Neuronal stem cell (in vitro differentiated cells): Measurements from ENCODE around the gene GSE1.

Experiments
- DNase-seq: peaks from one replicate; pipeline ENCODE4 v3.0.0-alpha.2; 2013; ENCODE audit warnings: low spot score
- H2AFZ ChIP-seq: one replicate; pipeline ENCODE4 v1.6.1; 2013; ENCODE audit warnings: mild to moderate bottlenecking, low read length, inconsistent platforms
- H2AK5ac ChIP-seq: 2 replicates; pipeline ENCODE4 v1.6.1; 2013; ENCODE audit warnings: low read depth, mild to moderate bottlenecking, inconsistent platforms, low read length, moderate library complexity, mixed read lengths
- H2BK120ac ChIP-seq: 2 replicates; pipeline ENCODE4 v1.6.1; 2013; ENCODE audit warnings: low read depth, mild to moderate bottlenecking, inconsistent platforms, low read length, moderate library complexity, mixed read lengths
- H2BK12ac ChIP-seq: one replicate; pipeline ENCODE4 v1.6.1; 2013; ENCODE audit warnings: low read length, inconsistent platforms
- H2BK15ac ChIP-seq: 2 replicates; pipeline ENCODE4 v1.6.1; 2013; ENCODE audit warnings: mild to moderate bottlenecking, low read length, inconsistent platforms, mixed read lengths
- H2BK5ac ChIP-seq: one replicate; pipeline ENCODE4 v1.6.1; 2013; ENCODE audit warnings: inconsistent platforms, mild to moderate bottlenecking, low read length, moderate library complexity
- H3K14ac ChIP-seq: one replicate; pipeline ENCODE4 v1.6.1; 2013; ENCODE audit warnings: low read length, inconsistent platforms
- H3K18ac ChIP-seq: 2 replicates; pipeline ENCODE4 v1.6.1; 2013; ENCODE audit warnings: low read length, inconsistent platforms
- H3K23ac ChIP-seq: 2 replicates; pipeline ENCODE4 v1.6.1; 2013; ENCODE audit warnings: low read depth, mild to moderate bottlenecking, mixed read lengths, low read length, inconsistent platforms; ENCODE audit not compliant: poor library complexity
- H3K27ac ChIP-seq: replicated peaks from 3 replicates; pipeline ENCODE4 v1.5.1; 2013; ENCODE audit warnings: low read length, inconsistent platforms
- H3K27me3 ChIP-seq, 3 experiments: 2 replicates each; pipeline ENCODE4 v1.6.1; 2013; ENCODE audit warnings: low read length in 3 of 3, mild to moderate bottlenecking in 2 of 3, inconsistent platforms in 1 of 3, low read depth in 1 of 3, mixed read lengths in 1 of 3, moderate library complexity in 1 of 3; ENCODE audit not compliant: control insufficient read depth in 3 of 3, insufficient read depth in 3 of 3
- H3K36me3 ChIP-seq, 2 donors: replicated peaks in 1 of 2; 2 replicates each; pipeline ENCODE4 v1.6.1; 2013; ENCODE audit warnings: low read length in 2 of 2; ENCODE audit not compliant: control insufficient read depth in 2 of 2, insufficient read depth in 2 of 2
- H3K4ac ChIP-seq: 2 replicates; pipeline ENCODE4 v1.6.1; 2013; ENCODE audit warnings: inconsistent platforms, mild to moderate bottlenecking, low read length, moderate library complexity
- H3K4me1 ChIP-seq, 2 donors: 1 replicate in 1 of 2; 2 replicates in 1 of 2; pipeline ENCODE4 v1.6.1; 2013; ENCODE audit warnings: low read length in 2 of 2, low read depth in 1 of 2; ENCODE audit not compliant: control insufficient read depth in 2 of 2, insufficient read depth in 1 of 2
- H3K4me2 ChIP-seq: one replicate; pipeline ENCODE4 v1.6.1; 2013; ENCODE audit warnings: mild to moderate bottlenecking, low read length, inconsistent platforms; ENCODE audit not compliant: insufficient read depth, poor library complexity, severe bottlenecking
- H3K4me3 ChIP-seq, 2 donors: 2 replicates each; pipeline ENCODE4 v1.5.1; 2013; ENCODE audit warnings: low read length in 2 of 2, mild to moderate bottlenecking in 2 of 2, inconsistent platforms in 1 of 2, moderate library complexity in 1 of 2
- H3K79me1 ChIP-seq: one replicate; pipeline ENCODE4 v1.6.1; 2013; ENCODE audit warnings: low read depth, mild to moderate bottlenecking, inconsistent platforms, low read length, moderate library complexity
- H3K9ac ChIP-seq: one replicate; pipeline ENCODE4 v1.6.1; 2013; ENCODE audit warnings: mild to moderate bottlenecking, low read depth, low read length, inconsistent platforms; ENCODE audit not compliant: poor library complexity
- H3K9me3 ChIP-seq, 2 donors: replicated peaks in 1 of 2; 2 replicates each; pipeline versions ENCODE3 to v1.6.1; 2013; ENCODE audit warnings: low read length in 2 of 2, mild to moderate bottlenecking in 2 of 2, inconsistent platforms in 1 of 2, low read depth in 1 of 2, mixed read lengths in 1 of 2, moderate library complexity in 1 of 2; ENCODE audit not compliant: control insufficient read depth in 2 of 2, insufficient read depth in 1 of 2
- H4K8ac ChIP-seq: one replicate; pipeline ENCODE4 v1.6.1; 2013; ENCODE audit warnings: low read depth, mild to moderate bottlenecking, inconsistent platforms, low read length, moderate library complexity
- H4K91ac ChIP-seq: one replicate; pipeline ENCODE4 v1.6.1; 2013; ENCODE audit warnings: low read length, low read depth, mild to moderate bottlenecking, inconsistent platforms; ENCODE audit not compliant: poor library complexity
- WGBS, 2 donors: extraction: QIAGEN DNeasy Blood & Tissue Kit; methylation state at CpG; one replicate each; pipeline ENCODE4 v1.1.7; 2013; ENCODE audit warnings: missing lambda C conversion rate in 2 of 2, mixed read lengths in 1 of 2; ENCODE audit not compliant: insufficient read length in 2 of 2, insufficient replicate concordance in 1 of 2; ENCODE audit errors: extremely low coverage in 2 of 2; 5-methylcytosine and 5-hydroxymethylcytosine counted together

Gene GSE1

DNA sequence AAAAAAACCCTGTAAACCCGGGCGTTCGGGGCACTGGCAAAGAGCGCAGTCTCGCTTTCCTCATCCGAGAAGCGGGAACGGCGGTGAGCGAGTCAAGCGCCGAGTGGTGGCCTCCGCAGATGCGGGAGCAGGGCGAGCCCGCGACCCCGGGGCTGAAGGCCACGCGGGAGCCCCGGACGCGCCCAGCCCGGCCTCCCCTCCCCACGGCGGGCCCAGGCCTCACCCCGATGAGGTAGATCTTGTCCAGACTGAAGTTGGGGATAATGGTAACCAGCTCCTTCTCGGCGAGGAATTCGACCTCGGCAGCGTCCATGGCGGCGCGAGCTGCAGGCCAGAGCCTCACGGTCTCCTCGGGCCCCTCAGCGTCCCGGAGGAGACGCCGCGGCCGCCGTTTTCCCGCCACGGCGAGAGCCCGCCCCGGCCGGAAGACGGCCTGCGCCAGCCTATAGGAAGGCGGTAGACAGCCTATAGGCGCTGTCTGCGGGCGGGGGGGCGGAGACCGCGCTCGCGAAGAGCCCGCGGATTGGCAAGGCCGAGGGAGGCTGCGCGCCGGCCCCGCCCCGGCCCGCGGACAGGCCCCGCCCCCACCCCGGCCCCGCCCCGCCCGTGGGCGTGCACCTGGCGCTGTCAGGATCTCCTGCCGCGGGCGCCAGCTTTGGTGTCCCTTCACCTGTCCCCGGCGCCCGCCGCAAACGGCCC is 75.6 kb downstream of the GSE1 start, which contains the start of gene GINS2:
TSS of gene GINS2 (minus strand) at position 369 of the 699 bp plus-strand sequence. CDS start at position 313, 56 bp downstream.
- Histone ChIP-seq H2BK12ac (no peak within 1 kb of the TSS), H2BK5ac (peak within 1 kb of the TSS; percentile 80), H3K23ac (peak within 1 kb of the TSS; percentile 17), H3K18ac (peak within 1 kb of the TSS; percentile 92), H4K91ac (no peak within 1 kb of the TSS), H3K36me3 (peaks cover 3 to 37% of the 10 kb centered on the region in 2 donors), H3K14ac (no peak within 1 kb of the TSS), H3K4me3 (peak within 1 kb of the TSS; percentile 91 to 99), H3K4ac (no peak within 1 kb of the TSS), H3K9ac (peak within 1 kb of the TSS; percentile 99), H3K9me3 (peaks cover 0 to 4% of the 10 kb centered on the region in 2 donors), H2BK120ac (no peak within 1 kb of the TSS), H3K4me1 (peaks cover 0 to 18% of the 10 kb centered on the region in 2 donors), H3K27me3 (peaks cover 0 to 4% (median 0%) of the 10 kb centered on the region in 3 experiments), H3K4me2 (peak within 1 kb of the TSS; percentile 72), H2AFZ (peak within 1 kb of the TSS; percentile 98), H3K27ac (peak within 1 kb of the TSS; percentile 36), H2AK5ac (peak within 1 kb of the TSS; percentile 13), H2BK15ac (no peak within 1 kb of the TSS), H3K79me1 (peaks cover 7% of the 10 kb centered on the region), H4K8ac (no peak within 1 kb of the TSS)
- no CpG with 5 or more reads among the region's 86 CpGs for WGBS, 2 donors
- peak; percentile 83 for DNase-seq

- Histone ChIP-seq H3K14ac (no peak overlapping the region), H3K23ac (no peak overlapping the region), H2BK15ac (no peak overlapping the region), H3K27ac (no peak overlapping the region), H2AFZ (peak overlapping the region; percentile 86), H3K4me3 (peak overlapping the region in 1 of 2 donors; percentile 29), H3K4ac (no peak overlapping the region), H3K9ac (no peak overlapping the region), H3K18ac (no peak overlapping the region), H3K79me1 (peaks cover 7% of the 10 kb centered on the region), H2BK12ac (no peak overlapping the region), H3K27me3 (peaks cover 0 to 4% (median 0%) of the 10 kb centered on the region in 3 experiments), H3K9me3 (peaks cover 0 to 4% of the 10 kb centered on the region in 2 donors), H2BK5ac (no peak overlapping the region), H2AK5ac (peak overlapping the region; percentile 13), H3K4me2 (peak overlapping the region; percentile 41), H3K36me3 (peaks cover 3 to 30% of the 10 kb centered on the region in 2 donors), H3K4me1 (peaks cover 0 to 18% of the 10 kb centered on the region in 2 donors), H4K8ac (no peak overlapping the region), H4K91ac (no peak overlapping the region), H2BK120ac (no peak overlapping the region)
- no peak for DNase-seq
- WGBS, 2 donors, result no CpG with 5 or more reads among the region's 27 CpGs
These were observed 76.3 kb downstream of the GSE1 start for GRCh38 chr16:85689285-85689949.

DNA sequence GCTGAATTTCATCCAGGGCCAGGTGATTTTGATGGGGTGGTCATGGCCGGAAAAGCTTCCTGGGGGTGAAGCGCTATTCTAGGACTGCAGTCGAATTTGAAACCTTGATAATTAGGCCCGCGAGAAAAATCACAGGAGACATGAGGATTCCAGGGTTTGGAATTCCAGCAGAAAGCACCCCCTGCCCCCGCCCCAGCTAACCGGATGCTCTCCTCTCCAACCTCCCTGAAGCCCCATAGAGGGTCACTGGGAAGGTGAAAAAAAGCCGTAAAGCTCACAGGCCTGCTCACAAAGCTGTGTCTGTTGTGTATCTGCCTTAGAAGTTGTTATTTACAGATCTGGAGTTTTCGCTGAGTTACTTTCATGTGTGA is 76.8 kb downstream of the GSE1 start:
- Histone ChIP-seq H3K4me2 (no peak overlapping the region), H3K4me3 (no peak overlapping the region), H3K14ac (no peak overlapping the region), H2AFZ (peak overlapping the region; percentile 86), H2AK5ac (peak overlapping the region; percentile 13), H2BK5ac (no peak overlapping the region), H2BK120ac (no peak overlapping the region), H3K23ac (no peak overlapping the region), H3K18ac (no peak overlapping the region), H3K9me3 (peaks cover 0 to 4% of the 10 kb centered on the region in 2 donors), H4K8ac (no peak overlapping the region), H4K91ac (no peak overlapping the region), H3K79me1 (peaks cover 7% of the 10 kb centered on the region), H2BK15ac (no peak overlapping the region), H3K4ac (no peak overlapping the region), H3K9ac (no peak overlapping the region), H3K27ac (no peak overlapping the region), H3K27me3 (peaks cover 0 to 9% (median 0%) of the 10 kb centered on the region in 3 experiments), H3K4me1 (peaks cover 0 to 18% of the 10 kb centered on the region in 2 donors), H3K36me3 (peaks cover 3 to 26% of the 10 kb centered on the region in 2 donors), H2BK12ac (no peak overlapping the region)
- WGBS, 2 donors, result no CpG with 5 or more reads among the region's 9 CpGs
- DNase-seq, result no peak

DNA sequence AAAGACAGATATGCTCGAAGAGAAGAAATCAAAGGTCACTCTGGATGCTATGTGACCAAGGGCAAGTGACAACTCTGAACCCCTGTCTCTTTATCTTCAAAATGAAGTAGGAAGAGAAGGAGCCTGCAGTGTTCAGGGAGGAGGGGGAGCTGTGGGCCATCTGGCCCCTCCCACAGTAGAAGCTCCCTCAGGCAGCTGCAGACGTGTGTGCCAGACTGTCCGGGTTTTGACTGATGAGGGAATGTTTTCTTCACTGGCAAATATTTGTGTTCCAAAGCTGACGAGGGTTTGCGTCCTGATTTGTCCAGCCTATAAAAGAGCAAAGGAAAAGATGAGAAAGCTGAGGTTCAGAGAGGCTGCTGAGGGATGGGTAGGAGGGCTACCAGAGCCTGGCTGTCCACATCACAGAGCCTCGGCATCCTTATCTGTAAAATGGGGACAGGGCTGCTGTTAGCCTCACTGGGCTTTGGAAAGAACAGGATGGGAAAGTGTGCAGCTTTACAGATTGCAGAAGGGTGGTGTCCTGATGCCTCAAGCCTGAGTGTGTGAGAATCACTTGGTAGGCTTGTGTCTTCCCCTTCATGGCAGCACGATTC is 77.4 kb downstream of the GSE1 start:
- Histone ChIP-seq H3K9ac (no peak overlapping the region), H3K27ac (no peak overlapping the region), H3K23ac (no peak overlapping the region), H3K4me2 (no peak overlapping the region), H2BK5ac (no peak overlapping the region), H3K79me1 (peaks cover 4% of the 10 kb centered on the region), H3K4ac (no peak overlapping the region), H3K36me3 (peaks cover 0 to 20% of the 10 kb centered on the region in 2 donors), H2BK12ac (no peak overlapping the region), H3K9me3 (peaks cover 0 to 4% of the 10 kb centered on the region in 2 donors), H2AK5ac (no peak overlapping the region), H2BK15ac (no peak overlapping the region), H3K27me3 (peaks cover 0 to 11% (median 0%) of the 10 kb centered on the region in 3 experiments), H2BK120ac (no peak overlapping the region), H3K4me3 (no peak overlapping the region), H3K18ac (no peak overlapping the region), H4K91ac (no peak overlapping the region), H2AFZ (peak overlapping the region; percentile 86), H4K8ac (no peak overlapping the region), H3K4me1 (peaks cover 0 to 18% of the 10 kb centered on the region in 2 donors), H3K14ac (no peak overlapping the region)
- WGBS, 2 donors, result no CpG with 5 or more reads among the region's 7 CpGs
- no peak for DNase-seq
